Measurements from ENCODE around the gene RBBP8.
"Not testable (repeated sequence)": the region's sequence is repeated elsewhere in the genome, so short reads cannot be mapped to it uniquely, and the experiment has no call there.

The RBBP8 gene

GRCh38 chr18:22933206-22933965, at the start of gene RBBP8:
RBBP8 (plus strand) TSS chr18:22933328; CDS start chr18:22936852, 3,524 bp downstream.
- no peak for DNase-seq (ENCODE audit: low read depth)

DNA sequence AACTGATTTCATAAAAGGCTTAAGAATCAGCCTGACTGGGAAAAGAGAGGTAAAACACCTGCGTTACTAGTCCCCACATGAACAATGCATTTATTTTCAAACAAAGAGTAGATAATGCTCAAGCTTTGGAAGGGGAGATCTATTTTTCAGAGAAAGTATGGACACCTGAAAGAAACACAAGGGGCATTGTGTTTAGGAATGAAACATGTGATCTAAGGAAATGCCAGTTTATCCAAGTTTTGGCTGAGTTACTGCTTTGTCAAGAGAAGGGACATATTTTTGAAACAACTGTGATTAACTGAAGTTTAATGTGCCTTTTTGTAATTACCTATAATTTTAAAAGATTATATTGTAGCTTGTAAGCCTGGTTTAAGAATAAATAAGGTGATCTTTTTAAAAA, 49.3 kb upstream of the RBBP8 start:
- DNase-seq (ENCODE audit: low read depth): no peak

GRCh38 chr18:22885694-22886093, 47.4 kb upstream of the RBBP8 start:
- DNase-seq (ENCODE audit: low read depth): not testable (repeated sequence)

DNA sequence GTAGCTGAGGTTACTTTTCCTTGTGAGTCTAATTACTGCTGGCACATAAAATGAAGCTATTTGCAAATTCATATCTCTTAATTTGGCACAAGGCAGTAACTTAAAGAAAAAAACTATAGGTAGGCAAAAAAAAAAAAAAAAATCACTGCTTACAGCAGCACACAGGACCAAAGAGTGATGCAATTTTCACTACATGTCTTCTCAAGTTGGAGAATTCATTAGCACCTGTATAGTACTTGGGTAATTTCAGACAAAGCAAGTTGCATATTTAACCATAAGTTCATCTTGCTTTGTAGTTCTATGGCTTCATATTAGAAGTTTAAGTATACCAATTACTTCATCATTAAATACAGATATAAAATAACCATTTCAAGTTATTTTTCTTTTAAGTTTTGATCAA, 33.7 kb upstream of the RBBP8 start:
- no peak for DNase-seq (ENCODE audit: low read depth)

DNA sequence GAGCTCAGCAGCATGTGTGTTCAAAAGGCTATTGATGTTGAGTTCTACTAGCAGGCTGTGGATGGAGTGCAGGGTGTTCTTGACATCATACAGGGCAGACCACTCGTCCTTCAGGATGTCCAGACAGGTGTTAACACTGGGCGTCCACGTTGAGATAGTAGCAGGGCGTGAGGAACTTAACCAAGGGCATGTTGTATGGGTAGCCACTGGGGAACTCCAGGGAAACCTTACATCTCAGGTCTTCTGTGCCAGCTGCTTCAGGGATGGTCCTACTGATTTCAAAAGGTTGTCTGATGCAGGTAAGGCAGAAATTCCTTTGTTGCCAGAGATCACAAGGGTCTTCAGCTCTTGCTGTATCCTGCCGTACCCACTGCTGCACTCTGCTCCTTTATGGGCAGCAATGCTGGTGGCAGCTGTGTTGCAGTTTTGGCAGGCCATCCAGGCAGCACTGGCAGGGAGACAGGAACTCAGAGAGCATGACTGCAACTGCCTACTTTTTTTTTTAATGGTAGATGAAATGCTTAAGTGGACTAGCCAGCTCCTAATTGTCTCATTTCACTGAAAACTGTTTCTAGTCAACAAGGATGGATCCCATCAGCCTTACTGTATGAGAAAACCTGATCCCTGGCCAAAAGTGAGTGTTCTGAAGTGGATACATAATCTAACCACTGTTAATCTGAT, 32.4 kb upstream of the RBBP8 start:
- DNase-seq (ENCODE audit: low read depth): no peak

- DNase-seq (ENCODE audit: low read depth): no peak
Measured at GRCh38 chr18:22902093-22902492, 31.0 kb upstream of the RBBP8 start.

DNA sequence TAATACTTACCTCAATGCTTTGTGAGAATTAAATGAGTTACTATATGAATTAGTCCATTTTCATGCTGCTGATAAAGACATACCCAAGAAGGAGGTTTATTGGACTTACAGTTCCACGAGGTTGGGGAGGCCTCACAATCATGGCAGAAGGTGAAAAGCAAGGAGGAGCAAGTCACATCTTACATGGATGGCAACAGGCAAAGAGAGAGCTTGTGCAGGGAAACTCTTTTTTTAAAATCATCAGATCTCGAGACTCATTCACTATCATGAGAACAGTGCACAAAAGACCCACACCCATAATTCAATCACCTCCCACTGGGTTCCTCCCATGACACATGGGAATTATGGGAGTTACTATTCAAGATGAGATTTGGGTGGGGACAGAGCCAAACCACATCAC, 29.9 kb upstream of the RBBP8 start:
- DNase-seq (ENCODE audit: low read depth): not testable (repeated sequence)

GRCh38 chr18:22912149-22912548, 21.0 kb upstream of the RBBP8 start:
- no peak for DNase-seq (ENCODE audit: low read depth)

DNA sequence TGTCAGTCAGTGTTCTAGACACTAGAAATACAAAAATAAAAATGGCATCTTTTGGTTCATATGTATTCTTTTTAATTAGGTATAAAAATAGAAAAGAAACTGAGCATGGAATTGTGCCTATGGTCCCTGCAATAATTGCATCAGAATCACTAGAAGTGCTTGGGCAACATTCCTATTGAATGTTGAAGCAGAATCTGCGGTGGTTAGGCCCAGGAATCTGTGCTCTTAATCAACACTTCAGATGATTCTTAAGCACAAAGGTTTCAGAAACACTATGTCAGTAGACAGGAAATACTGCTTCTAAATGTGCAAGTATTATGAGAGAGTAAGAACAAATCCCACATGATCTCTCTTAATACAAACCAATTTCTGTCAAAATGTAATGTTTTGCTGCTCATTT, 20.3 kb upstream of the RBBP8 start:
- no peak for DNase-seq (ENCODE audit: low read depth)

DNA sequence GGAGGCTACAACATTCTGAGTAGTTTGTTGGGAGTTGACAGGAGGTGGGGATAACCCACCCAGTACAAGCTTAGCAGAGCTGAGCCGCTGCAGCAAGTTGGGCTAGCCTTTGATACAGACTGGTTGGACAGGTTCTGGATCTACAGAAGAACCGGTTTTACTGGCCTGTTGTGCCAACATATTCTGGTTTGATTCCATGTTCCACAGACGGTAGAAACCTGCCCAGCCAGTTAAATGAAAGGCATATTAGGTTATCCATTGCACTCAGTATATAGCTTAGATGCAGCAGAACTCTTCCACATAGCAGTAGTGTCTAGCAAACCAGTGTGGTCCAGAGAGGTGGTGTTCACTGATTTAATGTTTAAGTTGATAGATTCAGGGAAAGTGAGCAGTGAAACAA, 19.3 kb upstream of the RBBP8 start:
- DNase-seq (ENCODE audit: low read depth): no peak

- no peak for DNase-seq (ENCODE audit: low read depth)
Measured at GRCh38 chr18:22914633-22915032, 18.5 kb upstream of the RBBP8 start.

GRCh38 chr18:22915337-22915736, 17.8 kb upstream of the RBBP8 start:
- DNase-seq (ENCODE audit: low read depth): no peak

DNA sequence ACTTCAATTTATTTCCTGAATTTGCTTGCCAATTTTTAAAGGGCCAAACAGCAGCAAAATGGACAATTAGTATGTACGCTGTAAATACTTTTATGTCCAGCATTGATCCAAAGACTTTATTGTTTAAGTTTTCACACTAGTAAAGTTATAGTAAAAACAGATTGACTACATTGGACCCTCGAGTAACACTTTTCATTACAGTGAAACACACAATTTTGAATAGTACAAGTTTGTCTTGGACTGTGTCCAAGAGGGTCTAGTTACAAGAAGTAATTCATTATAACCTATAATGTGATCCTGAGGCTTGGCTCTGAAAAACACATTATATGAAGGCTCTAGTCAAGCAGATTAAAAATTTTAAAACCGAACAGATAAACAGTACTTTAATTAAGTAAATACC, 11.4 kb upstream of the RBBP8 start:
- no peak for DNase-seq (ENCODE audit: low read depth)

DNA sequence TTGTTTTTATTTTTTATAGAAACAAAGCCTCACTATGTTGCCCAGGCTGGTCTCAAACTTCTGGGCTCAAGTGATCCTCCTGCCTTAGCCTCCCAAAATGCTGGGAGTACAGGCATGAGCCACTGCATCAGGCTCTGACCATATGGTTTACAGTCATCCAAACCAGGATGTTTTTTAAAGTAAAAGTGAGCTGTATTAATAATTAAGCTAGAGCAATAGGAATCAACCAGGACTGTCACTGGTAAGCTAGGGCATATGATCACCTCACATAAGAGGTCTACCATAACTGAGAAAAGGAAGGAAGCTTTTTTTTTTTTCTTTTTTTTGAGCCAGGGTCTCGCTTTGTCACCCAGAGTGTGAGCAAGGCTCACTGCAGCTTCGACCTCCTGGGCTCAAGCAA, 8.5 kb upstream of the RBBP8 start:
- no peak for DNase-seq (ENCODE audit: low read depth)

GRCh38 chr18:22926454-22926853, 6.7 kb upstream of the RBBP8 start:
- no peak for DNase-seq (ENCODE audit: low read depth)

- no peak for DNase-seq (ENCODE audit: low read depth)
Measured at GRCh38 chr18:22928339-22928738, 4.8 kb upstream of the RBBP8 start.

DNA sequence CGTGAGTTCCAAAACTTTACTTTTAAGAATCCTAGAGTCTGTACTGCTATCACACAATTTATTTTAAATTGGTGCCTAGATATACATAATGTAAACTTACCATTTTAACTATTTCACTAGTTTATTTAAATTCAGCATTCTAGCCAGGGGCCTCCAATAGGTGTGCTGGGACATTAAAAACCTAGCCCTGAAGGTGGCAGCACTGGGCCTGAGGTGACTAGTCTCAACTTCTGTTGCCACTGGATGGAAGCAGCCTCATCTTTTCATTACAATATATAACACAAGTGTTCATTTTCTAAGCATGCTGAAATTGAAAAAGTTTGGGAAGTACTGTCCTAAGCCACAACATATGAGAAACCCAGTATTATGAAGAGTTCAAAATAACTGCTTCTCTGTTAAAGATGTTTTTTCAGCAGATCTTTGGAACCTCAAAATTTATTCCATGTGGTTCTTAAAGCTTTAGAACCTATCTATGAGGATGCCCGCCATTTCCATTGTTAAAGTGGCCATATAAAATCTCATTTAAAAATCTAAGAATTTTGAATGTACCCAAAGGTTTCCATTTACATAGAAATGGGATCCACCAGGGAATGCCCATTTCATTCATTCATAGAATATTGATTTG, 2.9 kb upstream of the RBBP8 start:
- DNase-seq (ENCODE audit: low read depth): no peak

DNA sequence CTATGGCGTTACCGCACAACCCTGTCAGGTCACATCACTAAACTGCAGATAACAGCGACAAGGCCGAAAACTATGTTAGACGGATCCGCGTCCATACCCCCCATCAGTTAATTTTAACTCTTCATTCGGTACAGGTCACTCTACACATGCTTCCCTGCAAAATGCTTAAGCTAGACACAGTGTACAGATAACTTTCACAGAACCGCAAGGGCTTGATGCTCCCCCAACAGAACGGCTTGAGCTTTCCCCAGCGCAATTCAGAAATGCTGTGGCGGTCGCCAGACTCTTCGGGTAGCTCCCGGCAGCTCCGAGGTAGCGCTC, 283 bp upstream of the RBBP8 start:
- no peak for DNase-seq (ENCODE audit: low read depth)

- DNase-seq (ENCODE audit: low read depth): no peak
Measured at GRCh38 chr18:22933966-22934423, 867 bp downstream of the RBBP8 start.

GRCh38 chr18:22934789-22935188, 1.7 kb downstream of the RBBP8 start:
- no peak for DNase-seq (ENCODE audit: low read depth)

DNA sequence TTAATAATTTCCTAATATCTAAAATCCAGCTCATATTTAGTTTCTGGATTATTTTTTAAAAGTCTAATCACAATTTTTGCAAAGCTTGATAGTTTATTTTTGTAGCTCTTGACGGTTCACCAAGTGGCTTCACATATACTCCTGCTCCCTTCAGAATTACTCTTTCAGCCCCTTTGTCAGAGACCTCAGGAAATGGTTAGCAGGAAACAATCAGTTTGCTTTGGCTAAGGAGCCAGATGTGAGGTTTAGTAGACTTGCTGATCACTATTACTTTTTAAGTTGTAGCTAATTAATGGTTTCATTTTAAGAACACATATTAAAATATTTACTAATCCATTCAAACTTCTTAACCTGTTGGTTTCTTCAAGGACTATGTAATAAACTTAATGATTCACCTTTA, 2.3 kb downstream of the RBBP8 start:
- no peak for DNase-seq (ENCODE audit: low read depth)

- no peak for DNase-seq (ENCODE audit: low read depth)
Measured at GRCh38 chr18:22936515-22936914, 3.4 kb downstream of the RBBP8 start.

GRCh38 chr18:22939649-22940048, 6.5 kb downstream of the RBBP8 start:
- DNase-seq (ENCODE audit: low read depth): no peak

All from non-pigmented ciliary epithelial cell (primary cell).